LHCN-M2 (cell line): ENCODE results near the gene PDE6A. TPM values are rescaled to one million over a fixed set of nuclear protein-coding genes. Genes with fewer than 3 reads are reported as not detected.

ENCODE experiments used
- DNase-seq: peaks from one replicate; pipeline ENCODE4 v3.0.0-alpha.2; 2012; ENCODE audit warnings: low read depth
- total RNA-seq: library from RNA; depleted of rRNA; stranded (reverse); fragments of >200 nt; gene quantifications from 2 replicates; pipeline ENCODE4 v1.2.3, GENCODE V29; 2014

Gene PDE6A
- total RNA-seq, 1 experiment from 2014 or later = 1.1 TPM

DNA sequence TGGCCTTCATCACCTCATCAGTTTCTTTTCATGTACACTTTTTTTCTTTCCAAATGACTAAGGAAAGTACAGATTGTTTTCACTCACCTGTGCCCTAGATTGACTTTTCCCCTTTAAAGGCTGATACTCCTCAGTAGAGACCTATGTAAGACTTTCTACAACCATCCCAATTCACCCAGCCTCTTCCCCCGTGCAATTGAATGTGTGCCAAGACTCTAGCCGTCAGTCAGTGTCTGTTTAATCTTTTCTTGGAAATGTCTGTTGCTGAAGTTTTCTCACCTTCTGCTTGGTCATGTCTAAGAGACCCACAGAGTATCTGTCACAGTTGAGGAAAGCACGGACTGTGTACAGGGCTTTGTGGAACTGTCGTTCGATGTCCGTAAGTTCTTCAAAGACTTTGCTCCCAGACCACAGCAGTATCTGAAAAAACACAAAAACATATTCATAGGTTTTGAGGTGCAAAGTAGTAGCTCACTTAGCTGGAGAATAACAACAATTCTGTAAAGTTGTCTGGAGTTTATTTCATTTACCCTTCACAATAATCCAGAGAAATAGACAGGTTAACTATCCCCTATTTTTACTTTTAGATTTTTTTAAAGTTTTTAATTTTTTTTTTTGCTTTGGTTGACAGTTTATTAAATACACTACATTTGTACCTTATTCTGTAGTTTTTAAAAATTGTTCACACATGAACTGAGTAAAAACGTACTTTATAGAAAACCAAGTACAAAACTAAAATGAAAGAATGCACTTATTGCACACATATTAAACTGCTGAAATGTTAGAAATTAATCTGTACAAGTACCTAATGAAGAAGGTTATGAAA, 13.6 kb downstream of the PDE6A start:
- peak; percentile 17 for DNase-seq

DNA sequence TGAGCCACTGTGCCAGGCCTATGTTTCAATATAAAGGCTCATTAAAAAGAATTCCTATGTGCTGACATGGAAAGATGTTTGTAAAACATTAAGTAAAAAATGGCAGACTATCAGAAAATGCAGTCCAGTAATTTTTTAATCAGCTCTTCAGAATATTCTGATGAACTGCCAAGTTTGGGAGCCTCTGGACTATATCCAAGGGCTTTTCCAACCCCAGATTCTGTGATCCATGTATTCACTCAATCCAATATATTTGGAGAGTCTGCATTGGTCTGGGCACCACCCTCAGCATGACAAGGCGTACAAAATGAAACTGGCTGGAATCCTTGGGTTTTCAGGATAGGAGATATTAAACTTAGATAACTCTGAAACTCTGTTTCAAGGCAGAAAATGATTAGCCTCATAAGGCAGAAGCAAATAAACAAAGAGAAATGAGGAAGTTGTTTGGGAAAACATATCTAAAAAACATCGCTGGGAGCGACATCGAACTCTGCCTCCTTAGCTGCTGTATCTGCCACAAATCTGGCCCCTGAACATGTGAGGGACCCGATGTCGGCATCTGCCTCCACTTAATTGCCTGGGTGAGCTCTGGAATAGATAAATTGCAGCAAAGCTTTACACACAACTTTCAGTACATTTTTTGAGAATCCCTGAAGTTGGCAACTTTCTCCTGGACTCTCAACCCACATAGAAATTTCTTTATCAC, 14.4 kb downstream of the PDE6A start:
- peak; percentile 22 for DNase-seq

GRCh38 chr5:149924486-149924885, 20.1 kb downstream of the PDE6A start:
- DNase-seq = peak; percentile 13

- no peak for DNase-seq
Measured at GRCh38 chr5:149922950-149923349, 21.6 kb downstream of the PDE6A start.

- no peak for DNase-seq
Measured at GRCh38 chr5:149921597-149921996, 23.0 kb downstream of the PDE6A start.

DNA sequence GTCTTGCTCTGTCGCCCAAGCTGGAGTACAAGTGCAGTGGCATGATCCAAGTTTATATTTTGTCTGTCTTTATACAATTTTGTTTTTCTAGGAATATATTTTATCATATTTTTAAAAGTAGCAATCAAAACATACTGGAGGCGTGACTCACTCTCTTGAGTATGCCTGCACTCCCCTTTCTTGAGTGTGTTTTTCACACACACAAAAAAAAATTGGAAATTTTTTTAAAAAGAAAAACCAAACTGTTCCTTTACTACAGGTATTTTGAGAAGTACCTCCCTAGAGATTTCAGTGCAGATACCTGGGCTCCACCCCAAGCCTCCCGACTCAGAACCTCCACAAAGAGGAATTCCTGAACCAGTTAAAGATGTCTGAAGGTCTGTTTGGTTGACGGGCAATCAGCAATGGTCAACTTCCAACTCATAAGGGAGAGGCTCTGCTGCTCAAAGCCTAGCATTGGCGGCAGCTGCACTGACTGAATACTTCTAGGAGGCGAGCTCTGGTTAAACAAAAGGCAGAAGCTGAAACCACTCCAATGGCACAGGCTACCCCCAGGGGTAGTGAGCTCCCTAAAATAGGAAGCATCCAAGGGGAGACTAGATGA, 27.4 kb downstream of the PDE6A start:
- peak; percentile 64 for DNase-seq

GRCh38 chr5:149916334-149917072, 28.1 kb downstream of the PDE6A start:
- no peak for DNase-seq

DNA sequence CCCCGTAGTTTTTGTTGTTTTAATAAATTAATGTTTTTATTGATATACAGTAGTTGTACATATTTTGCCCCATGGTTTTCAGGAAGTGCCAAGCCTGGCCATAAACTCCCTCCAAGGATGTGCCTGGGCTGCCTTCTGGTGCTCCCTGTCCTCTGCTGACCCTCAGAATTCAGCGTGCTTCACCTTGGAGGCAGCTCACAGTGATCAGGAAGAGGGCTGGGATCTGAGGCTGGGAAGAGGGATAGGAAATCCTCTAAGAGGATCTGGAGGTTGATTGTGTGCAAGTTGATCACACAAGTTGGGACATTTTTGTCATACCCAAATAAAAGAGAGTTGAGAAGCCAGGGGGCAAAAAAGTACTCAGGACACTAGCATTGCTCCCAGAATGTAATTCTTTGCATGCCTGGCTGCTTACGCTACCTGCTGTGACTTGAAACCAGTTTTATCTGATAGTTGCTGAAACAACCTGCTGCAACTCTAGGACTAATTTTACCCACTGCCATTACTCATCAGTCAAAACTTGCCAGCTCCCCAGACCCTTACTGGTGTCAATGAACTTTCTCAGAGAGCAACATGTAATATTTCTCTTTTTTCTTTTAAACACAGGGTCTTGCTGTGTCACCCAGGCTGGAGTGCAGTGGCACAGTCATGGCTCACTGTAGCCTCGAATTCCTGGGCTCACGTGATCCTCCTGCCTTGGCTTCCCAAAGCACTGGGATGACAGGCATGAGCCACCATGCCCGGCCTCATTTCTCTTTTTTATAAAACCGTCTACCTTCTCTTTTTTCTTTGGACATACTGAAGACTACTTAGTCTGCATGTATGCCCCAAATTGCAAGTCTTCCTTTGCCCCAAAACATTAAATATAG, 29.0 kb downstream of the PDE6A start:
- no peak for DNase-seq

DNA sequence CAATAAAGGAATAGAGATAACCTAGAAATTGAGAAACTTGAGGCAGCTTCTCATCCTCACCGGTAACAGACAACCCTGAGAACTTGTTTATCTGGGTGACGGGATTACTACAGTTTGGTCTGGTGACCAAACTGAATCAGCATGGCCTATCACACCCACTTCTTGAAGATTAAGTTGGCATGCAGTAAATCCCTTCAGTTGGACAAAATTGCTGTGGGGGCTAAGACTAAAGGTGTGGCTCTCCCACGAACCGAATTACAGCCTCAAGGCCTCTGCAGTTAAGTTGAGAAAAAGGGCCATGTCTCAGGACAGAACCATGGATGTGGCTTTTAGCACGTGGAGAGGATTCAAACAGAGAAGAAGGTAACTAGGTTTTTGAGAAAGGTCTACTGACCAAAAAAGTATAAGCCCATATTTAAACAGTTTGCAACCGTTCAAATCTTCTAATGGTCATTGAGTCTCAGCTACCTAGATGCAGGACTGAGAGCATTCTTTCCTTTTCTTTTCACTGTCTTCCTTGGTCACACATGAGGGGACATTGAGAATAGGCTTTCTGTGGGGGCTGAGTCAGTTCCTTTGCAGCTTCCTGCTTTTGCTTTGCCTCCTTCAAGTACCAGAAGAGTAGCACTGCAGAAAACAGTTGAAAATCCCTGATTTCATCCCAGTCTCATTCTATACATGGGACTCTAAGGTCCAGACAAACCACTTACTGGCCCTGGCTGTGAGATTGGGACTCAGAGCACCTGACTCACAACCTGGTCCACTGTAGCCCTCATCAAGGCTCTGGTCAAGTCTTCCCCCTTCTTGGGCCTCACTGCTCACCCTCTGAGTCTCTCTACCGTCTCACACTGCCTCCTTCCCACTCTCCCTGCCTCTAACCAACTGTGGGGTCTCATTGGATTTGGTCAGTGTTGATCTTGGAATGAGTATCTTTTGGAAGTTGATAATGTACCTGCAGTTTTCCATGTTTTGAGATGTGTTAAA, 30.9 kb downstream of the PDE6A start:
- DNase-seq = no peak

DNA sequence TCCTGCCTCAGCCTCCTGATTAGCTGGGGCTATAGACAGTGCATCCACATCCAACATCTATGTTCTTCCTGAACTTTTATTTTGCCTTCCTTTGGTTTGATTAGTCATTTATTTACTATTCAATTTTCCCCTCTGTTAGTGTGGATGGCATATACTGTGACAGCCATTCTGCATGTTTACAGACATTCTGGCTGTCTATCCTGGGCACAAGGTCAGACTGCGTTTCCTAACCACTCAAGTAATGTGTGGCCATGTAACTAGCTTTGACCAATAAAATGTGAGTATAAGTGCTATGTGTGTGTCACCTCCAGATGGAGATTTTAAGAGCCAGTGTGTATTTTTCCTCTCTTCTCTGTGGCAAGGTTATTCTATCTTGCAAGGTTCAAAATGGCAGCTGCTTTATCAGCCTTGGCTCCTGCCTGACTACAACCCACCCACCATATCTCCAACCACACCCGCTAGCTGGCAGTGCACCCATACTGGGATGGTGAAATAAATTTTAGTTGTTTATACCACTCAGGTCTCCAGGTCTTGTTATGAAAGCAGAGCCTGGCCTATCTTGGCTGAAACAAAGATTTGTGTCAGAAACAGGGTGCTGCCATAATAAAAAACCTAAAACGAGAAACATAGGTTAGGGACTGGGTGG, 32.2 kb downstream of the PDE6A start:
- DNase-seq = no peak

- DNase-seq = no peak
Measured at GRCh38 chr5:149911031-149911430, 33.6 kb downstream of the PDE6A start.

DNA sequence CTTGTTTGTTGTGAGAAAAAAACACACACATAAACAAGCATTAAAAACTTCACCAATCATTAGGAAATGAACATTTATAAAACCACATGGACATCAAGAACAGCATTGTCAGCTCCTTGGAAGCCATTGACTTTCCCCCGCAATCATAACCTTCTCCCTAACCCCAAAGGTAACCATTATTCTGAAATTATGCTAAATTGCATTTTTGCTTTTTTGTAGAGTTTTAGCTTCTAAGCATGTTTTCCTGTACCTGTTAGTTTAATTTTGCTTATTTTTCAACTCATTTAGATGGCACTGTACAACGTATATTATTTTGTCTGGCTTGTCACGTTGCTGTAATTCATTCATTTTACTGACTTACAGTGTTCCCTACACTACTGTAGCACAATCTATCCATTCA, 36.8 kb downstream of the PDE6A start:
- no peak for DNase-seq

- DNase-seq = peak; percentile 38
Measured at GRCh38 chr5:149904977-149905376, 39.6 kb downstream of the PDE6A start.

GRCh38 chr5:149904293-149904886, 40.2 kb downstream of the PDE6A start:
- DNase-seq = no peak

- no peak for DNase-seq
Measured at GRCh38 chr5:149903404-149903803, 41.2 kb downstream of the PDE6A start.

DNA sequence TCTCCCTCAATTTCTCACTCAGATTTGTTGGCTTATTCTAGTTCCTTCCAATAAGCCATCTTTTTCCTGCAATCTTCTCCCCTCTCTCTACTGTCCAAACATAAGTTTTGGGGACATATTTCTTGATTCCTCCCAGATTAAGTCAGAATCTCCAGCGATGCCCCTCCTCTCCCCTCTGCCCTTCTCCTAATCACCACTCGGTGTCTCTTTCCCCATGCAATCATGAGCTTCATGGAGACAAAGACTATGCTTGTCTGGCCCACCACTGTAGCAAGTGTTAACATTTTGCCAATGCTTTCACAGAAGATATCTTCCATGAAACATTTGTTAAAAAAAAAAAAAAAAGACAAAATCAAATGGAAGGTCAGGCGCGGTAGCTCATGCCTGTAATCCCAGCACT, 42.4 kb downstream of the PDE6A start:
- DNase-seq = no peak

DNA sequence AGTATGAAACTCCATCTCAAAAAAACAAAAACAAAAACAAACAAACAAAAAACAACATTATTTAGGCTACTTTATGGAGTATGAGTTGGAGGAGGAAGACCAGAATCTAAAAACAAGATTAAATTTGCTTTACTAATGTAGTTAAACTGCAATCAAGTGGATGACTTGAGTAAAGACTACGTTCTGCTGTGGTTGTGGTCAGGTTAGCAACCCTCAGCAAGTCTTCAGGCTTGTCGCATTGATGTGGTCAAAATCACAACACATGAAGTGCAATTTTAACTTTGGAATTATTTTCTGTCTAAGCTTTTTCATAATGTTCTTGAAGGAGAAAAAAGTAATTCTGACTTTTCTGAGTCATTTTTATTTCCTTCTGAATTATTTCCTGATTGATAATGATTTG, 43.1 kb downstream of the PDE6A start:
- DNase-seq = no peak

DNA sequence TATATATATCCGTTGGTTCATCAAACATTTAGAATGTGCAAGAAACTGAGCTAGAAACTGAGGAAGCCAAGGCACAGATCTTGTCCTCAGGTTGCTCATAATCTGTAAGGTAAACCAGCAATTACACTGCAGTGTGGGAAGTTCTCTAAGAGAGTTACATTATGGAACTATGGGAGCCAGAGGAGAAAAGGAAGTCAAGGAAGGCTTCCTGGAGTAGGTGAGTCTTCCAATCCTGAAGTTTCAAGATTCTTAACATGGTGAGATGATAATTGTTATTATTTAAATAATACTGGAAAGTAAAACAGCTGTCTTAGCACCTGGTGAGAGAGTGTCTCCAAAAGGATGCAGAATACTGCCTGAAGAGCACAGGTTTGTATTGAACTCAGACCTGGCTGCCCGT, 44.2 kb downstream of the PDE6A start:
- DNase-seq = no peak

GRCh38 chr5:149898811-149899210, 45.8 kb downstream of the PDE6A start:
- DNase-seq = no peak
